Activated naive CD8-positive, alpha-beta T cell (primary cell): ENCODE data around the gene ZFC3H1.
"Not testable (repeated sequence)": the region's sequence is repeated elsewhere in the genome, so short reads cannot be mapped to it uniquely, and the experiment has no call there.

Experiments used
- H3K27ac Mint-ChIP-seq: one replicate; pipeline ENCODE4 v1.8.0; 2021; ENCODE audit warnings: mixed read lengths
- H3K27me3 Mint-ChIP-seq: one replicate; pipeline ENCODE4 v1.8.0; 2021; ENCODE audit warnings: mixed read lengths
- H3K36me3 Mint-ChIP-seq: one replicate; pipeline ENCODE4 v1.8.0; 2021; ENCODE audit warnings: mixed read lengths
- H3K4me1 Mint-ChIP-seq: one replicate; pipeline ENCODE4 v1.8.0; 2021; ENCODE audit warnings: low read depth, mixed read lengths
- H3K4me3 Mint-ChIP-seq: one replicate; pipeline ENCODE4 v1.8.0; 2021; ENCODE audit warnings: mild to moderate bottlenecking, mixed read lengths
- H3K9me3 Mint-ChIP-seq: one replicate; pipeline ENCODE4 v1.8.0; 2021; ENCODE audit warnings: low read depth, mixed read lengths

The ZFC3H1 gene

DNA sequence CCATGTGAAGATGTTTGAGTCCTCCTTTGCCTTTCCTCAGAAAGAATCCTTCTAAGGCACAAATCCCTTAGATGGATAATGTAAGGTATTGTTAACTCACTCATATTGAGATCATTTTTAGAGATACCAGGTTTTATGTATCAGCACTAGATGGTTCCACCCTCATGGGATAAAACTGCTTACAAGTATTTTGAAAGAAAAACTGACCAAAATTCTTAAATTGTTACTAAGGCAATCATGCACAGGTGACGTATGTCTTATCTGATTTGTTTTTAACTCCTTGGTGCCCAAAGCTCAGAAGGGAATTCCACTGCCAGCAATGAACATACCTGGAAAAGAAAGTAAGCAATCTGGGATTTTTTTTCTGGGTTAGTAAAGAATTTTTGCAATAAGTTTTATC lies 78.4 kb downstream of the ZFC3H1 start:
- H3K4me1 Mint-ChIP-seq: no peaks in the 10 kb centered on the region
- H3K36me3 Mint-ChIP-seq: no peaks in the 10 kb centered on the region
- no peak overlapping the region for H3K4me3 Mint-ChIP-seq
- H3K27me3 Mint-ChIP-seq: peaks cover 9% of the 10 kb centered on the region
- H3K27ac Mint-ChIP-seq: no peak overlapping the region
- no peaks in the 10 kb centered on the region for H3K9me3 Mint-ChIP-seq

DNA sequence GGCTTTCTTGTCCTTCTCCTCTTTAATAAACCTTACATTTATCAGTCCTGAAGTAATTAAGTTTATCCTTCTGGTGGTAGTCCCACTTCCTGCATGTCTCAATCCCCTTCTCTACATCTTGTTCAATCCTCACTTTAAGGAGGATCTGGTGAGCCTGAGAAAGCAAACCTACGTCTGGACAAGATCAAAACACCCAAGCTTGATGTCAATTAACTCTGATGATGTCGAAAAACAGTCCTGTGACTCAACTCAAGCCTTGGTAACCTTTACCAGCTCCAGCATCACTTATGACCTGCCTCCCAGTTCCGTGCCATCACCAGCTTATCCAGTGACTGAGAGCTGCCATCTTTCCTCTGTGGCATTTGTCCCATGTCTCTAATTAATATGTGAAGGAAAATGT lies 79.3 kb downstream of the ZFC3H1 start:
- Mint-ChIP-seq H3K27ac (no peak overlapping the region), H3K4me3 (no peak overlapping the region), H3K36me3 (no peaks in the 10 kb centered on the region), H3K9me3 (no peaks in the 10 kb centered on the region), H3K27me3 (peaks cover 4% of the 10 kb centered on the region), H3K4me1 (no peaks in the 10 kb centered on the region)

DNA sequence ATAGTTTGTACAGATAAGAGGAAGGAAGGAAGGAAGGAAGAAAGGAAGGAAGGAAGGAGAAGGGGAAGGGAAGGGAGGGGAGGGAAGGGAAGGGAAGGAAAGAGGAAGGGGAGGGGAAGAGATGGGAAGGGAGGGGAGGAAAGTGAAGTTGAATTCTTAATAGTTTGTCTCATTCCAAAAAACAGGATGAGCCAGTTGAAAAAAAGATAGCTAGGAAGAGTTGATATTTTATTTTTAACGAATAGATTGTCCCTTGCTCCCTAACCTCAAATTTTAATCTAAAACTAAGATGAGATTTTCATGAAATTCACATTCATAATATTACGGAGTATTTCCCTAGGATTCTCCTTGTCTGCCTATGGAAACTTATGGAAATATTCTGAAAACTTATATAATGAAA lies 80.7 kb downstream of the ZFC3H1 start:
- Mint-ChIP-seq H3K27ac (no peak overlapping the region), H3K27me3 (peaks cover 3% of the 10 kb centered on the region), H3K4me3 (no peak overlapping the region), H3K36me3 (no peaks in the 10 kb centered on the region), H3K9me3 (no peaks in the 10 kb centered on the region), H3K4me1 (no peaks in the 10 kb centered on the region)

DNA sequence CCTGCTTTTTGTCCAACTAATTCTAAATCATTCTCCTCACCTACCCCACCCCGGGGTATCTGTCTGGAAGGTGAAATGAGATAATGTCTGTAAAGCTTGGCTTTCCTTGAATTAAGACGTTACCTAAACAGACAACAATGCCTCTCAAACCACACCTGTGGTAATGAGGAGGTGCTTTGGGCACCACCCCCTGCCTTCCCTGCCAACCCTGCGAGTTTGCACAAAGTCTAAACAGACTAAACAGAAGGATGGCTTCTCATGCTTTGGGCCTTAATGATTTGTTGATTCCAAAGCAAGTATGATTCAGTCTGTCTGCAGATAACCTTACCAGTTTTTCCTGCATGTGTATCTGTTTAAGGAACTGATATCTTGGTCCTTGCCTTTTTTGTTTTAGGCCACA lies 82.4 kb downstream of the ZFC3H1 start:
- Mint-ChIP-seq H3K27ac (no peak overlapping the region), H3K36me3 (no peaks in the 10 kb centered on the region), H3K27me3 (no peaks in the 10 kb centered on the region), H3K4me1 (no peaks in the 10 kb centered on the region), H3K4me3 (no peak overlapping the region), H3K9me3 (no peaks in the 10 kb centered on the region)

DNA sequence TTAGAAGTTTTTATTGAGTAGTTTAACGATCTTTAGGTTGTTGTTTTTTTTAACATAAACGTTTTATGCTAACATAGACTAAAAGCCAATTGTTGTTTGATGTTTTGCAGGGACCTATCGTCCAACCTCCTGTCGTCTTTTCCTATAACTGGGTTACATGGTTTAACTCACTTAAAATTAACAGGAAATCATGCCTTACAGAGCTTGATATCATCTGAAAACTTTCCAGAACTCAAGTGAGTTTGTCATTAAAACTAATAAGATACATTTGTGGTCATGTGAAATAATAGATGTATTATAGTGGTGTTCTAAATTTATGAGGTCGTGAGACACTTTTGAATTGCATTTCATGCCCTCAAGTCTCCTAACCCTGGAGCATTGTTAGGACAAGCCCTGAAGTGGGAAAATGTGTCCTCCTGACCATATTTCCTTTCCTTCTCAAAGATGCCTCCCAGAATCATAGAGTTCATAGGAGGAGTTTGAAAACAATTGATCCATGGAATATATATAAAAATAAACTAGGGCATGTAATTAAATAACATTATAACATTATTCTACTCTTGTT lies 84.9 kb downstream of the ZFC3H1 start:
- H3K4me3 Mint-ChIP-seq: no peak overlapping the region
- H3K9me3 Mint-ChIP-seq: no peaks in the 10 kb centered on the region
- H3K27me3 Mint-ChIP-seq: peaks cover 3% of the 10 kb centered on the region
- H3K27ac Mint-ChIP-seq: no peak overlapping the region
- H3K36me3 Mint-ChIP-seq: no peaks in the 10 kb centered on the region
- no peaks in the 10 kb centered on the region for H3K4me1 Mint-ChIP-seq

DNA sequence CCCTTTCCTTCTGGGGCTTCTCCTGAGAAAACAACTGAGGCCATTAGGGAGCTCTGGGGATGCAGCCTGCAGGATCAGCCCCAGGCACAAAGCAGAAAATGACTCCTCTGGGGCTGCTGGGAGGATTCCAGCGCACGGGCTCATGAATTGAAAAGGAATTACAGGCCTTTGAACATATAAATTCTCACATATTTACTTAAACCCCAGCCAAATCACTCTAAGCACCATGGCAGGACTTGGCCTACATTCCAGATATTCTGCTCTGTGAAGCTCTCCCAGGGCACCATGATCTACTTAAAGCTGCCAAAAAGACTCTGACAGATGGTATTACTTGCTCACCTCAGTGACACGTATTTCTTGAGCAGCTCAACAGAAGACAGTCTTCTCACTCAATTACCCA lies 87.2 kb downstream of the ZFC3H1 start:
- H3K27me3 Mint-ChIP-seq: peaks cover 6% of the 10 kb centered on the region
- no peak overlapping the region for H3K4me3 Mint-ChIP-seq
- H3K4me1 Mint-ChIP-seq: no peaks in the 10 kb centered on the region
- H3K27ac Mint-ChIP-seq: no peak overlapping the region
- no peaks in the 10 kb centered on the region for H3K36me3 Mint-ChIP-seq
- no peaks in the 10 kb centered on the region for H3K9me3 Mint-ChIP-seq

DNA sequence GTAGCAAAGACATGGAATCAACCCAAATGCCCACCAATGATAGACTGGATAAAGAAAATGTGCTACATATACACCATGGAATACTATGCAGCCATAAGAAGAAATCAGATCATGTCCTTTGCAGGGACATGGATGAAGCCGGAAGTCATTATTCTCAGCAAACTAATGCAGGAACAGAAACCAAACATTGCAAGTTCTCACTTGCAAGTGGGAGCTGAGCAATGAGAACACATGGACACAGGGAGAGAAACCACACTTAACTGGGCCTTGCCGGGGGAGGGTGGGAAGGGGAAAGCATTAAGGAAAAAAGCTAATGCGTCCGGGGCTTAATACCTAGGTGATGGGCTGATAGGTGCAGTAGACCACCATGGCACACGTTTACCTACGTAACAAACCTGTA lies 93.8 kb downstream of the ZFC3H1 start:
- not testable (repeated sequence) for H3K36me3 Mint-ChIP-seq, H3K4me1 Mint-ChIP-seq, H3K4me3 Mint-ChIP-seq, H3K9me3 Mint-ChIP-seq, H3K27ac Mint-ChIP-seq
- peaks cover 15% of the 10 kb centered on the region for H3K27me3 Mint-ChIP-seq

DNA sequence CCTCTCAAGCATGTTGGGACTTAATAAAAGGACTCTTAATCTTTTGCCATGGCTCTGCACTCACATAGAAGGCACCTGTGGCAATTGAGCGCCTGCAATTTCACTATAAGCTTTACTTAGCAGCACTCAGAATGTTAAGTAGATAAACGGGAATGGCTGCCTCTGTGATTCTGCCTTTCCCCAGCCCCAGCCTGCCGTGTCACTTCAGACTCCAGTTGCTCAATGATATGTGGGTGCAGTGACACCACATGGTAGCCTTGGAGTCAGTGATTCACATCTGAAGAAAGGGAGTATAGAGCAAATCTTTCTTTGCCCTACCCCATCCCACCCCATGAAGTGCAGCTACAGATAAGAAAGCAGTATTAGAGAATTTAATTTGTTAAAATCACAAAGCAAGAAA lies 96.1 kb downstream of the ZFC3H1 start:
- H3K36me3 Mint-ChIP-seq: no peaks in the 10 kb centered on the region
- H3K4me1 Mint-ChIP-seq: no peaks in the 10 kb centered on the region
- H3K27me3 Mint-ChIP-seq: peaks cover 10% of the 10 kb centered on the region
- H3K27ac Mint-ChIP-seq: no peak overlapping the region
- H3K9me3 Mint-ChIP-seq: no peaks in the 10 kb centered on the region
- H3K4me3 Mint-ChIP-seq: no peak overlapping the region

DNA sequence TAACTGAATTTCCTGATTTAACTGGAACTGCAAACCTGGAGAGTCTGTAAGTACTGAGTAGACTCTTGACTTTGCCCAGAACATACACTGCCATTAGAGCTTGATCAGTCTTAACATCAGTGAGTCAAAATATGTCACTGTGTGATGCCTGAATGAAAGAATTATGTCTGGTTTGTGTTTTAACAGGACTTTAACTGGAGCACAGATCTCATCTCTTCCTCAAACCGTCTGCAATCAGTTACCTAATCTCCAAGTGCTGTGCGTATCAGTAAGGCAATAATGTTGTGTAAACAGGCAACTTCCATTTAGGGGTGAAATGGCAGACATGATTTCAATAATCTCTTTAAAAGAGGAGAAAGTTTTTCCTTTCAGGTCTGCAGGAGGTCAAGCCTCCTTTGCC lies 97.0 kb downstream of the ZFC3H1 start:
- Mint-ChIP-seq H3K27ac (no peak overlapping the region), H3K4me3 (no peak overlapping the region), H3K27me3 (peaks cover 9% of the 10 kb centered on the region), H3K4me1 (no peaks in the 10 kb centered on the region), H3K9me3 (no peaks in the 10 kb centered on the region), H3K36me3 (no peaks in the 10 kb centered on the region)

DNA sequence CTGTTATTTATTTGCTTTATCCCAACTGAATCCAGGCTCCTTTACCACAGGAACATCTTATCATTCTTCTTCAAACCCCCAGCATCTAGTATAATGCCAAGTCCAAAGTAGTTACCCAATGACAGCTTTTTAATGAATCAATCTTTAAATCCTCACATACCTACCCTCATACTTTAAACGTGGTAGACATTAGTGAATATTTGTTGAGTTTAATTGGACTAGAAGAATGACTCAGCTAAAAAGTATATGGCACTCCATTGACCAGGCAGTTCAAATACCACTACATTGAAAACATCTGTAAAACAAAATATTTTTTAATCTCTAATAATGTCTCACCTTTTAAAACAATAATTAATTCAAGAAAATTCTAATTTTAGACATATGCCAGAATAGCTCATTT lies 98.1 kb downstream of the ZFC3H1 start:
- no peaks in the 10 kb centered on the region for H3K36me3 Mint-ChIP-seq
- H3K27ac Mint-ChIP-seq: no peak overlapping the region
- H3K4me1 Mint-ChIP-seq: no peaks in the 10 kb centered on the region
- peaks cover 9% of the 10 kb centered on the region for H3K27me3 Mint-ChIP-seq
- H3K9me3 Mint-ChIP-seq: no peaks in the 10 kb centered on the region
- H3K4me3 Mint-ChIP-seq: no peak overlapping the region

DNA sequence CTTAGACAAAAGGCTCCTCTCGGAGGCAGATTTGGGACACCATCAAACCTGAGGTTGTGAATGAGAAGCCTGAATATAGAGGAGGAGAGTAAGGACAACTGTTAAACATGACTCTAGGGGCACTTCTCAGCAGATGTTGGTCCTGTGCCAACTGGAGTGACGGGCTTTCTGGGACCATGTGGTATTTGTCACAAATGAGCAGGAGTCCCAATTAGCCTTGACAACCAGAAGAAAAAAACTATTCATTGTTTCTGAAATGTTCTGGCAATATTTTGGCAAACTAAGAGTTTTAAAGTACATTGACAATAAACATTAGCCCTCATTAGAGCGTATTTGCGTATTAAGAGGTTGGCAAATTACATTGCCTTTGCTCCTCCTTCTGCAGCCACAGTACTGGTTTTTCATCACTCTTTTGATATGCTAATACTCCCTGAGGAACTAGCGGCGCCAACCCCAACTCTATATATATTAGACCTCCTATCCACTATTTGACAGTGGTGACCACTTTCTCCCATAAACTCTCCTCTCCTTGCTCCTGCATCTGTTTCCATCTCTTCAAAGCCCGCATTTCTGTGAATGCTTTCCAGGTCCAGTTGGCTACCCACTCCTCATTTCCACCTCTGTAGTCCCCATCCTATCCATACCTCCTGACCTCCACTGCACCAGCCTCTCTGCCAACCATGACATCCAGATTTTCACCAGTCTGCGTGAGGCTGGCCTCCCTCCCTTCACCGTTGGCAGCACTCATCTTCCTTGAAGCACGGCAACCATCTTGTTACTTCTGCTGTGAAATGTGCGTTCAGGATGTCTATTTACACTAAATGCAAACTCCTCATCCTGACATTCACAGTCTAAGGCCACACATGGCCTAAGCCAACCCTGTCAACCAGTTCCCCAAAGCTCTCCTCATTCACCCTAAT lies 100.7 kb downstream of the ZFC3H1 start:
- Mint-ChIP-seq H3K4me1 (no peaks in the 10 kb centered on the region), H3K27me3 (no peaks in the 10 kb centered on the region), H3K9me3 (no peaks in the 10 kb centered on the region), H3K27ac (no peak overlapping the region), H3K36me3 (no peaks in the 10 kb centered on the region), H3K4me3 (no peak overlapping the region)
